NCI-H446 (cell line): ENCODE data around the gene STRN.
"Not testable (repeated sequence)": the region's sequence is repeated elsewhere in the genome, so short reads cannot be mapped to it uniquely, and the experiment has no call there.

Source experiments
- DNase-seq, 2 experiments: peaks; one replicate each; lab custom pipeline; 2025; lab: John Stamatoyannopoulos, UW

STRN gene

GRCh38 chr2:36906277-36906676 lies 60.1 kb downstream of the STRN start:
- DNase-seq: no peak

DNA sequence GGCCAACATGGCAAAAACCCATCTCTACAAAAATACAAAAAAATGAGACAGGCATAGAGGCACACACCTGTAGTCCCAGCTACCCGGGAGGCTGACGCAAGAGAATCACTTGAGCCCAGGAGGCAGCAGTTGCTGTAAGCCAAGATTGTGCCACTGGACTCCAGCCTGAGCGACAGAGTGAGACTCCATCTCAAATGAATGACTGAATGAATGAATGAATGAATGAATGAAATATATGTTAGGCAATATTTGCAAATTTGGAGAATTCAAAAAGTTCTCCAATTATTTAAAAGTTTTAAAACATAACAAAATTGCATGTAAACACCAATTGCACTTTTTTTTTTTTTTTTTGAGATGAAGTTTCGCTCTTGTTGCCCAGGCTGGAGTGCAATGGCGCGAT lies 61.7 kb downstream of the STRN start:
- no peak for DNase-seq

DNA sequence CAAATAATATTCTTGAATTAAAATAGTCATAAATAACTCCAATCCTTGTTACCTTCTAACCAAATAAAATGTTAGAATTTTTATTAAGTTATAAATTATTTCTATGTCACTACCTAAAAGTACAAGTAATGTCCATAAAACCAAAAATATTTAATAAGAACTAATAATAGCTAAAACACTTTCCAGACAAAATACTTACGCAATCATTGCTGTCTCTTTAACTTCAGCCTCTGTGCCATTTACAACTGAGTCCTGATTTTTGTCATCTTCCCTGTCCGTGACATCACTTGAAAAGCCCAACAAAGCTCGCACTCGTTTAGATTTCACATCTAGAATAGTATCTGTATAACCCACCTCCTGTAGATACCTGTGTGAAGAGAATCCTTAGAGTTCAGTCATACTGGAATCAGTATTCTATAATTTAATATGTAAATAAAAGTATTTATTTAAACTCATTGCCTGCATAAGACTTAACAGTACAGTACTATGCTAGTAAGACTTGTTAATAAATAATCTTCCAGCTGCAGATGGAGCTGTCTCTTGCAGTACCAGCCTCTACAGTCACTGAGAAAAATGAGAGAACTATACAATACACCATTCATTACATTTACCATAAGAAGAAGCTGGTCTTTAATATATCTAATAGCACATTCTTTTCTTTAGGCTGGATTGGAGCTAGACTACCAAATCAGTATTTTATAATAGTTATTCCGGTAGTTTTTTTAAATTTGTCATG lies 63.8 kb downstream of the STRN start:
- DNase-seq: no peak

GRCh38 chr2:36892805-36893204 lies 73.5 kb downstream of the STRN start:
- no peak for DNase-seq

DNA sequence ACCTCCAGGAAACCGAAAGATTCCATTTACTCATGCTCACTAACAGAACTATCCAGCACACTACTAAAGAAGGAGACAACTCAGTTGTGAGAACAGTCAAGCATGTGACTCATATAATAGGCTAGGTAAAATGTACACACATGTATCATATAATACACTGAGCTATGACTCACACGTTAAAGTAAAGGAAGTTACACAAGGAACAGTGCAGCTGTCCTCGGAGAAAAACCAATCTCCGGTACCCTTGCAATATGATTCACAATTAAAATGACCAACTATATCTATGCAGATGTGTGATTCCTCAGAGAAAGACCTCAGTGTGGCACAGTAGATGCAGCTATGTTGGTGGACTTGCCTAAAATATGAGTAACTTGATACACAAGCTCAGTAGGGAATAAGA lies 76.5 kb downstream of the STRN start:
- no peak for DNase-seq

DNA sequence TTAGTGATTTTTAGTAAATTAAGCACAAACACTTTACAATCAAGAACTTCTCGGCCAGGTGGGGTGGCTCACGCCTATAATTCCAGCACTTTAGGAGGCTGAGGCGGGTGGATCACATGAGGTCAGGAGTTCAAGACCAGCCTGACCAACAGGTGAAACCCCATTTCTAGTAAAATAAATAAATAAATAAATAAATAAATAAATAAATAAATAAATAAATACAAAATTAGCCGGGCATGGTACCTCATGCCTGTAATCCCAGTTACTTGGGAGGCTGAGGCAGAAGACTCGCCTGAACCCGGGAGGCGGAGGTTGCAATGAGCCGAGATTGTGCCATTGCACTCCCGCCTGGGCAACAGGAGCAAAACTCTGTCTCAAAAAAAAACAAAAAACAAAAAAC lies 79.2 kb downstream of the STRN start:
- DNase-seq: not testable (repeated sequence)

GRCh38 chr2:36886664-36887063 lies 79.7 kb downstream of the STRN start:
- DNase-seq: no peak

DNA sequence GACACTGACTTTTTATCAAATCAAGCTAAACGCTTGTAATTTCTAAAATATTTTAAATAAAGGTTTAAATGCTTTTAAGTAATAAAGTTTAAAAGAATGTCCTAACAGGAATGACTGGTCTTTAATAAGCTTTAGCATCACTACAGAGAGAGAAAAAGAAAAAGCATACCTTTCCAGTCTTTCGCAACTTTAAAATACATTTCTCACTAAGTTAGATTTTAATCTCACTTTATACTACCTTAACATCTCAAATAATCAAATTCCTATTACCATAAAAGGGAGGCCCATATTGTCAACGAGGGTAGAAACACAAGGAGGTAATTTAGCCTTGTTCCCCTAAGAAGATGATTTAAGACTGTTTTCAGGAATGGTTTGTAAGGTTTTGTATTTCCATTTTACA lies 80.7 kb downstream of the STRN start:
- DNase-seq: no peak

- no peak for DNase-seq
Observed at GRCh38 chr2:36882532-36882931, 83.8 kb downstream of the STRN start.

DNA sequence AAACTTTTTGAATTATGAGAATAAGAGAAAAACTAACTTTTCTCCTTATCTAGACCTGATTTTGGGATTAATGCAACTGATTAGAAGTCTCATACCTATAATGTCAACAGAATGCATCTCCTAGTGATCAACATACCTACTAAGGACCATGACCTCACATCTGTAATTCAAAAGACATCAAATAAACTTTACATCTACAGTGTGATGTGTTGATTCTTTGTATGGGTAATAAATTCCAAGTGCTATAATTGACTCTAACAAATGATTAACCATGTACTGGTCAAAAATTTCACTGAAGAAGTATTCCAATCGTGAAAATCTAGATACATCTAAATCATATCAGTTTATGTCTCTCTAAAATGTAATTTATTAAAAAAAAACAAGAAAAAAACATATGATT lies 84.5 kb downstream of the STRN start:
- DNase-seq: no peak

DNA sequence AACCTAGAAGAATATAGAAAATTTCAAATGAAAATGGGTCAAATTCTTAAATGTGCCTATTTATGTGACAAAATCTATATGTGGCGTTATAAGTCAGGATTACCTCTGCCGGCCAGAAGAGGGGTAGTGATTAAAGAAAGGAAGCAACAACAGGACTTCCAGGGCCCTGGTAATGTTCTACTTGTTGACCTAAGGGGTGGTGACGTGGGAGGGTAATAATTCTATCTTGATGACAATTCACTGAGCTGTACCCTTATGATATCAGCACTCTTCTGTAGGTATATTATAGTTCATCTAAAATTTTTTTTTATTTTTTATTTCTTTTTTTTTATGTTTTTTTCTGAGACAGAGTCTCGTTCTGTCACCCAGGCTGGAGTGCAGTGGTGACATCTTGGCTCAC lies 87.9 kb downstream of the STRN start:
- no peak for DNase-seq

- DNase-seq: no peak
Observed at GRCh38 chr2:36871068-36871707, 95.1 kb downstream of the STRN start.

GRCh38 chr2:36869606-36870005 lies 96.7 kb downstream of the STRN start:
- no peak for DNase-seq

DNA sequence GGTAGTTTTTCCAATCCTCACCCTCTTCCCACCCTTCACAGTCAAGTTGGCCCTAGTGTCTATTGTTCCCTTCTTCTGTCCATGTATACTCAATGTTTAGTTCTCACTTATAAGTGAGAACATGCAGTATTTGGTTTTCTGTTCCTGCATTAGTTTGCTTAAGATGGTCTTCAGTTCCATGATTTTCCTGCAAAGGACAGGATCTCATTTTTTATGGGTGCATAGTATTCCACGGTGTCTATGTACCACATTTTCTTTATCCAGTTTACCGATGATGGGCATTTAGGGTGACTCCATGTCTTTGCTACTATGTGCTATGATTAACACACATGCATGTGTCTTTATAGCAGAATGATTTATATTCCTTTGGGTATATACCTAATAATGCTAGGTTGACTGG lies 104.4 kb downstream of the STRN start:
- DNase-seq: no peak

GRCh38 chr2:36859366-36859792 lies 107.0 kb downstream of the STRN start:
- DNase-seq: no peak

- no peak for DNase-seq
Observed at GRCh38 chr2:36858551-36859365, 107.6 kb downstream of the STRN start.

DNA sequence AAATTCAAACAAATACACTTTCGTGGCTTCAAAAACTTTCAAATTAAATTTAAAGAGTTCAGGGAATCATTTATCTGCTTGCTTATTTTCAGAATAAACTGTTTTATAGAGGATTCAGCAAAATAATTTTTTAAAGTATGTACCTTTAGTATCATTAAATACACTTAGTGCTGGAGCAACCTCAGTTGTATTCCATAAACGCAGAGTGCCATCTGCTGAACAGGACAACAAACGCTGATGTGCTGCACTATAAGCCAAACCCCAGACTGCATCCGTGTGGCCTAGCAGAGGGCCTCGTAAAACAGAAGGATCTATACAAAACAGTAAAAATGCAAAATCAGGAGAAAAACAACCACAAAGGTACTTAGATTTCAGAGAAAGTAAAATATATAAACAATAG lies 108.6 kb downstream of the STRN start:
- no peak for DNase-seq

- no peak for DNase-seq
Observed at GRCh38 chr2:36855429-36855828, 110.9 kb downstream of the STRN start.

DNA sequence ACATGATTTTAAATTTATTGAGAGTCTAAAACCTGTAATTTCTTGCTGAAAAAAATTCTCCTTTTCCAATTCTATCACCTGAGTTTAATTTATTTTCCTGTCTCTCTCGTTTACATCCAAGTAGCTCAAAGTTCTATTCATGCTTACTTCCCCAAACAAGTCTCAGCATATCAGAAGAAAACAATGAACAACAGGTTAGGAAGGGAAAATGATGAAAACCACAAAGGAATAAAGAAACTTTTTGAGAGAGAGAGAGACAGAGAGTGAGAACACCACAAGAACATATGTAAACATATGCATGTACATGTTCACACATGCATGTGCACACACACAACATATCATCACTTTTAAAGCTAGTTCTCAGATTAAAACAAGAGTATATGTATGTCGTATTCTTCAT lies 112.1 kb downstream of the STRN start:
- no peak for DNase-seq

DNA sequence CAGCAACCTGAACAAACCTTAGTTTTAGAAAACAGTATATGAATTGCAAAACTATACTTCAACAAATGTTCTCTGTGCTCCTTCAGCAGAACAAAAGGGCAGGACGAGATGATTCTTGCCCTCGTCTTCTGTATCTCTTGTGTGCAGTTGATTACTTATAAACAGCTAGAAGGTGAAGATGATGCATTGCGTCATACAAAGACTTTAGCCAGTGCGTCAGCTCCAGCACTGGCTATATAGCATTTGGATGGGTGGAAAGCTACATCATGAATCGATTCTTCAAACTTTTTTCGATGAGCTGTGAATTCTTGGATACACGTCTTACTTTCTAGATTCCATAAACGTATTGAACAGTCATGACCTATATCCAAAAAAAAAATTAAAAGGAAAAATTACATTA lies 117.1 kb downstream of the STRN start:
- no peak for DNase-seq

- no peak for DNase-seq
Observed at GRCh38 chr2:36843838-36844237, 122.5 kb downstream of the STRN start.

DNA sequence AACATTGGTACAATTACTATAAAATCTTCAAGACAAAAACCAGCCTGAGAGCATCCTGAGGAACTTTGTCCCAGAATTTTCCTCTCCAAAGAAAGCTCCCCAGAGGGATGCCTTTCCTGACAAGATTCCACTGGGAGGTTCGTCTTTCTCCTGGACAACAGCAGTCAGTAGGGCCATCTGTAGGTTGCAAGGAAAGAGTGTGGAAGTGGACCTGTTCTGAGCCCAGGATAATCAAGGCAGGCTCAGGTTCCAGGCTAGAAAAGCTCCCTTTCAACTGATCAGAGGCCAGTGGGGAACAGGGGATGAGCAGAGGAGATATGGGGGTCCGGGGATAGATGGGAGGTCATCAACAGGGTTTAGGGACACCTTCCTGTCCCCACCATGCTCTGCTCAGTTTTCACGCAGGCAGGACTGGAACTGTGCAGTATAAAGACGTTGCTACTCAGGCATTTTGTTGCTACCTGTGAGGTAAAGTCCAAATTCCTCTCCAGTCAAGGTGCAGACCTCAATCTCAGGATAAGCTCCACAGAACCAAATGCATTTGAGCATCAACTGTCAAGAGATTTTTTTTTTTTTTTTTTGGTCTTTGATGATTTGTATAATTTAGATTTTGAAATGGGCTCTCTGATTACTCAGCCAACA lies 126.2 kb downstream of the STRN start:
- DNase-seq: no peak
